SIG-M5 (cell line): ENCODE results near the gene AMZ1.
"Not testable (repeated sequence)": the region's sequence is repeated elsewhere in the genome, so short reads cannot be mapped to it uniquely, and the experiment has no call there.

Experiments
- DNase-seq: peaks from one replicate; lab custom pipeline; 2025; lab: John Stamatoyannopoulos, UW

AMZ1 gene

GRCh38 chr7:2728316-2729030 lies 40.5 kb downstream of the AMZ1 start:
- DNase-seq = no peak

DNA sequence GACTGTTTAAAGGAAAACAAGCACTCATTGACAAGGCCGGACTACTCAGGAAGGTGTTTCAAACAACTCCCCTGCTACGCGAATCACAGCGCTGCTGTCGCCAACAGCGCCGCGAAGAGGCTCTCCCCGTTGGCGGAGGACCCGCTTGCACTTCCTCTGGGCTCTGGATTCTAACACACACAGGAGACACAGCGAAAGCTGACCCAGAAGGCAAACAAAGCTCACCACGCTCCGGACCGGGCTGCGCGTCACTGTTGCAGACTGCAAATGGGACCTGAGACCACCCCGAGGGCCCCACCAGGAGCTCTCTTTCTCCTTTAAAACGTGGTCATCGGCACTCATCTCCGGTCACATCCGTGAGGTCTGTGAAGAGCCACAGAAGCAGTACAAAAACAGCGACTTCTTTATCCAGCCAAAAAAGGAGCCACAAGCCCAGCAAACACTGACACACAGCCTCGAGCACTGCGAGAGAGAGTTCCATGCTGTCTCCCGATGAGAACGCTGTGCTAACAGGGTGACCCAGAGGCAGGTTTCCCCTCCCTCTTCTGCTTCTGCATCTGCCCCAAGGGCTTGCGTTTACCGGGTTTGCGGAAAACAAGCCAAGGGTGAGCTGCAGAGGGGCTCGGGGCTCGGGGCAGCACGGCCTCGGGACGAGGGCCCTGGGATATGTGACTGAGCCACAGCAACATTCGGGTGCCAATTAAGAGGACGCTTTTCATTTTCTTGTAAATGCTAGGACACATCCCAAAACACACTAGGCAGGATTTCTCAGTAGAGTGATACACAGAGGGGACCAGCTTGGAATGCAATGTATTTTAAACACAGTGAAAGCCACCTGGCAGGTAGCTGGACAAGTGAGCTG lies 41.3 kb downstream of the AMZ1 start:
- no peak for DNase-seq

GRCh38 chr7:2729893-2730716 lies 42.1 kb downstream of the AMZ1 start:
- no peak for DNase-seq

DNA sequence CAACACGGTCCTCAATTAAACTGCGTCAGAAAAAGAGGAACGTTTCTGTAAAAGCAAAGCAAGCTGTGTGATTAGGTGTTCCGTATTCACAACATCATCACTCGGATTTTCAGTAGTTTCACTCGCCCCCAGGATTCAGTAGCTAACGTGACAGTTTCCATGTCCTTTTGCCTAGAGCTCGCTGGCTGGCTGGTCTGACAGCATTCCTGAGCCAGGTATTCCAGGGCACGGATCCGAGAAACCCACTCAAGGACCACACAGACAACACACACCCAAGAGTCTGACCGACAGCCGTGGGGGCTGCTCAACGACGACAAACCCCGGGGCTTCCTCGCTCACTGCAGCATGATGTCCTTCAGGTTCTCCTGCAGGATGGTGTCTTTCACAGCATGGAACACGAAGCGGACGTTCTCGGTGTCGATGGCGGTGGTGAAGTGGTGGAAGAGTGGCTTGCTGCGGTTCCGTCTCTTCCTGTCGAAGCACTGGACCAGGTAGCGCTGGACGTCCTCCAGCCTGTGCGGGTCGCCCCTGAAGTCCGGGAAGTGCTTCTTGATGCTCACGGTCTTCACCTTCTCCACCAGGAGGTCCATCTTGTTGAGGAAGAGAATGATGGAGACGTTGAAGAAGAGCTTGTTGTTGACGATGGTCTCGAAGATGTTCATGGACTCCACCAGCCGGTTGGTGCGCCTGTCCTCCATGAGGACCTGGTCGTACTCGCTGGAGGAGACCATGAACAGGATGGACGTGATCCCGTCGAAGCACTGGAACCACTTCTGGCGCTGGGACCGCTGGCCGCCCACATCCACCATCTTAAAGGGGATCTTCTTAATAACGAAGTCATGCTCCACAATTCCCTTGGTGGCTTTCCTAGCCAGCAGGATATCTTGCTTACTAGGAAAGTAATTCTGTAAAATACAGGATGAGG lies 43.1 kb downstream of the AMZ1 start:
- DNase-seq = no peak

GRCh38 chr7:2732388-2732787 lies 44.4 kb downstream of the AMZ1 start:
- no peak for DNase-seq

GRCh38 chr7:2732959-2733584 lies 45.1 kb downstream of the AMZ1 start:
- DNase-seq = no peak

DNA sequence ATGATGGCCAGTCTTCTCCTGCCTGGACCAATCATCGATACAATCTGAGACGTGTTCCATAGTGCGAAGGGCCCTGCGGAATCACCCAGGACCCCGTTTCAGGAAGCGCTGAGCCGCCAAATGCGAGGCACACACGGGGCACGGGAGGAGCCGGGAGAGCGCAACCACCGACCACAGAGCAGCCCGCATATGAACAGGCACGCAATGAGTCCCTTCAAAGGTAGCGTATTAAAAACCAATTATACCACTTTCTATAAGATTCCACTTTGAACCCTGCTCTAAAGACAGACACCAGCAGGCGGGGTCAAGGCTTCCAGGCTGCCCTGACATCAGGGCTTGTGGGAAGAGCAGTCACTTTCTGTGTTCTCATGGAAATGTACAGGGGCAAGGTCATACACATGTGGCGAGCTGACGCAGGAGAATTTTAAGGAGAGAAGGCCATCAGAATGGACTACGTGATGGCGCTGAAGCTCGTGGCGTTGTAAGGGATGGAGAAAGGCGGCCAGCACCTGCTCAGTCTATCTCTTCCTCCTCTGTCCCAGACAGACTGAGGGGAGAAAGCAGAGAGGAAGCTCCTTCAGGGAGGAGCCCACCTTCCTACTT lies 46.2 kb downstream of the AMZ1 start:
- DNase-seq = no peak

DNA sequence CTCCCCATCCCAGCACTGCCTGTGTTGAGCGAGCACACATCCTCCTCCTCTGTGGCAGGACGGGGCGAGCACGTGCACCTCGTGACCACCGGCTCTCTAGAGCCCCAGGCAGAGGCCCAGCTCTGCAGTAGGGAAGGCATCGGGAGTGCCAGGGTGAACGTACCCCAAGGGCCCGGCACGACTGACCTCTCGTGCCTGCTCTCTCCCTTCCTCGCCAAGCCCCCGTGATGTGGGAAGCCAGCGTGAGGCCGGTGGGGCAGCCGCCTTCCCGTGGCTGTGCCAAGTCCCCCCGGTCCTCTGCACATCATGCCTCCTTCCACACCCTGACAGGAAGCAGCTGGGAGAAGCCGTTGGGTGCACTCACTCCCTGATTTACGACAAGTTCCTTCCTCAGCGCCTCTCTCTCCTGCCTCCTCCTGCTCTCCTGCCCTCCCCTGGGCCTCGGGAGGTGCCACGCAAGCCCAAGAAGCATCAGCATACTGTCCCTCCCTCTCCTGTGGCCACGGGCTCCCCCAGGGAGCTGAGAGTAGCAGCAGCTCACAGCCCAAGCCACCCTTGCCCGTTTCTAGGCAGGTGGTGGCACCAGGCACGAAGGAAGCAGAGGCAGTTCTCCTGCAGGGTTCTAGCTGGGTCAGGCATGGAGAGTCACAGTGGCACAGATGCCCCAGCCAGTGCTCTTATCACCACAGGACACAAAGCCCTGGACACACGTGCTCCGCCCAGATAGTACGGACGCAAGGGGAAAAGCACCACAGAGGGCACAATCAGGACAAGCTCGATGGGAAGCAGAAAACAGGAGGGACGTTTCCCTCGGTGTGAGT lies 47.0 kb downstream of the AMZ1 start:
- DNase-seq = no peak

GRCh38 chr7:2735744-2736143 lies 47.7 kb downstream of the AMZ1 start:
- DNase-seq = no peak

GRCh38 chr7:2736411-2736914 lies 48.5 kb downstream of the AMZ1 start:
- no peak for DNase-seq

- DNase-seq = not testable (repeated sequence)
Observed at GRCh38 chr7:2737005-2737743, 49.2 kb downstream of the AMZ1 start.

GRCh38 chr7:2737771-2738540 lies 50.0 kb downstream of the AMZ1 start:
- no peak for DNase-seq

GRCh38 chr7:2738766-2739549 lies 51.0 kb downstream of the AMZ1 start:
- no peak for DNase-seq

DNA sequence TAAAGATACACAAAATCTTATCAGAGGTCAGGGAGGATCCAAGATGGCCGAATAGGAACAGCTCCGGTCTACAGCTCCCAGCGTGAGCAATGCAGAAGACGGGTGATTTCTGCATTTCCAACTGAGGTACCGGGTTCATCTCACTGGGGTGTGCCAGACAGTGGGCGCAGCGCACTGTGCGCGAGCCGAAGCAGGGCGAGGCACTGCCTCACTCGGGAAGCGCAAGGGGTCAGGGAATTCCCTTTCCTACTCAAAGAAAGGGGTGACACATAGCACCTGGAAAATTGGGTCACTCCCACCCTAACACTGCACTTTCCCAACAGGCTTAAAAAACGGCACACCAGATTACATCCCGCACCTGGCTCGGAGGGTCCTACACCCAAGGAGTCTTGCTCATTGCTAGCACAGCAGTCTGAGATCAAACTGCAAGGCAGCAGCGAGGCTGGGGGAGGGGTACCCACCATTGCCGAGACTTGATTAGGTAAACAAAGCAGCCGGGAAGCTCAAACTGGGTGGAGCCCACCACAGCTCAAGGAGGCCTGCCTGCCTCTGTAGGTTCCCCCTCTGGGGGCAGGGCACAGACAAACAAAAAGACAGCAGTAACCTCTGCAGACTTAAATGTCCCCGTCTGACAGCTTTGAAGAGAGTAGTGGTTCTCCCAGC lies 55.7 kb downstream of the AMZ1 start:
- DNase-seq = not testable (repeated sequence)

DNA sequence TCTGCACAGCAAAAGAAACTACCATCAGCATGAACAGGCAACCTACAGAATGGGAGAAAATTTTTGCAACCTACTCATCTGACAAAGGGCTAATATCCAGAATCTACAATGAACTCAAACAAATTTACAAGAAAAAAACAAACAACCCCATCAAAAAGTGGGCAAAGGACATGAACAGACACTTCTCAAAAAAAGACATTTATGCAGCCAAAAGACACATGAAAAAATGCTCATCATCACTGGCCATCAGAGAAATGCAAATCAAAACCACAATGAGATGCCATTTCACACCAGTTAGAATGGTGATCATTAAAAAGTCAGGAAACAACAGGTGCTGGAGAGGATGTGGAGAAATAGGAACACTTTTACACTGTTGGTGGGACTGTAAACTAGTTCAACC lies 60.7 kb downstream of the AMZ1 start:
- DNase-seq = not testable (repeated sequence)

- DNase-seq = no peak
Observed at GRCh38 chr7:2750004-2750407, 62.0 kb downstream of the AMZ1 start.

DNA sequence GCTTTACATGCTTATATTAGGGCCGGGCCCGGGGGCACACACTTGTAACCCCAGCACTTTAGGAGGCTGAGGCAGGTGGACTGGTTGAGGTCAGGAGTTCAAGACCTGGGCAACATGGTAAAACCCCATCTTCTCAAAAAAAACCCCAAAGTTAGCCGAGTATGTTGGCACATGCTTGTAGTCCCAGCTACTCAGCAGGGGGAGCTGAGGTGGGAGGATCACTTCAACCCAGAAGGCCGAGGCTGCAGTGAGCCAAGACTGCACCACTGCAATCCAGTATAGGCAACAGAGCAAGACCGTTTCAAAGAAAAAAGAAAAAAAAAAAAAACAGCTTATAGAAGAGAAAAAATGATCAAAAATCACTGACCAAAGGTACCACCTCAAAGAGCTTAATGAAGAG lies 63.1 kb downstream of the AMZ1 start:
- DNase-seq = no peak
